Measurements from ENCODE around the gene SLCO3A1. TPM values are rescaled to one million over a fixed set of nuclear protein-coding genes. Genes with fewer than 3 reads are reported as not detected.

SLCO3A1 gene
- total RNA-seq, 2 experiments from 2014 or later, result 29.2 to 29.5 TPM

DNA sequence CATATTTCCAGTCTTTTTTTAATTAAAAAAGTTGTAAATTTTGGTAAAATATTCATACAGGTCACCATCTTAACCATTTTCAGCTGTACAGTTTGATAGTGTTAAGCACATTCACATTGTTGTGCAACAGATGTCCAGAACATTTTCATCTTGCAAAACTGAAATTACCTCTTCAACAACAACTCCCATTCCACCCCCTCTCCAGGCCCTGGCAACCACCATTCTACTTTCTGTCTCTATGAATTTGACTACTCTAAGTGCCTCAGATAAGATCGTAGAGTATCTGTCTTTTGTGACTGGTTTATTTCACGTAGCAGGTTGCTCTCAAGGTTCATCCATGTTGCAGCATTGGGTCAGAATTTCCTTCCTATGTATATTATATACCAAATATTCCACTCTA, 76.0 kb downstream of the SLCO3A1 start:
- POLR2A ChIA-PET, result no interaction called here
- no peaks in the 10 kb centered on the region for H3K4me1 Mint-ChIP-seq
- no peak overlapping the region for H3K27ac Mint-ChIP-seq

DNA sequence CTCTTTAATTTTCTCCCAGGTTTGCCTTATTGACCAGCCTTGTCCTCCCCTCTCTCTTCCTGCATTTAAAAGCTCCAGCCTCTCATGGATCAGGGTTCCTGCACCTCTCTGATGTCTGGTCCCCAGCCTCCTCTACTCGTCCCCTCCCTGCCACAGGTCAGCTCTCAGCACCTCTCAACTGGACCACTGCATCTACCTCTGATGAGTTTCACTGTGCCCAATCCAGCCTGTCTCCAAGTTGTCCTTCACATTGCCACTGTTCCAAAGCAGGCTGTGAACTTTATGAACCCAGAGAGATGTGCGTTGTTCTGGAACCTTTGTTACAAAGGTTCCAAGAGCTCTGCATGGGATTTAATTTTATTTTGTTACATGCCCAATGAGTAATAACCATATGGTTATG, 76.6 kb downstream of the SLCO3A1 start:
- H3K27me3 Mint-ChIP-seq, result no peaks in the 10 kb centered on the region
- peaks cover 2% of the 10 kb centered on the region for H3K36me3 Mint-ChIP-seq
- no peak for DNase-seq
- peaks cover 2% of the 10 kb centered on the region for H3K9me3 Mint-ChIP-seq
- ATAC-seq (ENCODE audit: low read depth), result no peak
- no peak overlapping the region for H3K27ac Mint-ChIP-seq
- H3K4me1 Mint-ChIP-seq, result peaks cover under 1% of the 10 kb centered on the region
- H3K4me3 Mint-ChIP-seq, result no peak overlapping the region
- POLR2A ChIA-PET, result no interaction called here

More for the DNA sequence above, 76.0 kb downstream of the SLCO3A1 start:
- peaks cover 2% of the 10 kb centered on the region for H3K9me3 Mint-ChIP-seq
- ATAC-seq (ENCODE audit: low read depth) (no peak), DNase-seq (no peak)
- H3K4me3 Mint-ChIP-seq, result no peak overlapping the region
- peaks cover 2% of the 10 kb centered on the region for H3K36me3 Mint-ChIP-seq
- H3K27me3 Mint-ChIP-seq, result no peaks in the 10 kb centered on the region

- H3K27ac Mint-ChIP-seq, result no peak overlapping the region
- POLR2A ChIA-PET, result no interaction called here
- no peaks in the 10 kb centered on the region for H3K27me3 Mint-ChIP-seq
- peaks cover 2% of the 10 kb centered on the region for H3K9me3 Mint-ChIP-seq
- H3K36me3 Mint-ChIP-seq, result no peaks in the 10 kb centered on the region
- H3K4me1 Mint-ChIP-seq, result peaks cover 11% of the 10 kb centered on the region
- no peak for DNase-seq
- no peak overlapping the region for H3K4me3 Mint-ChIP-seq
- ATAC-seq (ENCODE audit: low read depth), result no peak
Measured at GRCh38 chr15:91936182-91936775, 82.8 kb downstream of the SLCO3A1 start.

- no peak overlapping the region for H3K4me3 Mint-ChIP-seq
- DNase-seq, result no peak
- no peaks in the 10 kb centered on the region for H3K36me3 Mint-ChIP-seq
- POLR2A ChIA-PET, result no interaction called here
- no peaks in the 10 kb centered on the region for H3K27me3 Mint-ChIP-seq
- H3K9me3 Mint-ChIP-seq, result peaks cover 2% of the 10 kb centered on the region
- ATAC-seq (ENCODE audit: low read depth), result no peak
- H3K4me1 Mint-ChIP-seq, result peaks cover 11% of the 10 kb centered on the region
- H3K27ac Mint-ChIP-seq, result no peak overlapping the region
Measured at GRCh38 chr15:91936927-91937326, 83.4 kb downstream of the SLCO3A1 start.

DNA sequence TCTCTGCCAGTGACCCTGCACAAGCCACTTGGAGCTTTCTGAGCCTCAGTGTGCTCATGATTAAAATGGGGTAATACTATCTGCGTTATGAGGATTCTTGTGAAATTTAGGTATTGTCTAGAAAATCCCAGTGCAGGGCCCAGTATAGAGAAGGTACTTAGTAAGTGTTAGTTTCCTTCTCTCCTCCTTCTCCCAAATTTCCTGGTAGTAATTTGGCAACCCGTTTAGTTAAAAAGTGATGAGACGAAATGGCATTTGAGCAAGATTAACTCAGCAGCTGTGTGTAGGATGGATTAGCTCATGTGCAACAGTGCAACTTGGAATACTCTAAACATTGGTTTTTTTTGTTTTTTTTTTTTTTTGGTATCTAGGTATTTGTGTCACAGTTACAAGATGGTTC, 84.6 kb downstream of the SLCO3A1 start:
- ATAC-seq (ENCODE audit: low read depth), result no peak
- H3K4me1 Mint-ChIP-seq, result peaks cover 16% of the 10 kb centered on the region
- no peak for DNase-seq
- POLR2A ChIA-PET, result interaction anchor here (0.7 kb wide), 1 partner anchor 1694 kb away, joined by 3 read pairs; no protein-coding TSS in a partner anchor
- no peak overlapping the region for H3K27ac Mint-ChIP-seq
- no peak overlapping the region for H3K4me3 Mint-ChIP-seq
- no peaks in the 10 kb centered on the region for H3K36me3 Mint-ChIP-seq
- H3K27me3 Mint-ChIP-seq, result no peaks in the 10 kb centered on the region
- peaks cover 2% of the 10 kb centered on the region for H3K9me3 Mint-ChIP-seq

GRCh38 chr15:91939403-91939831, 85.9 kb downstream of the SLCO3A1 start:
- no peaks in the 10 kb centered on the region for H3K36me3 Mint-ChIP-seq
- no peak for ATAC-seq (ENCODE audit: low read depth)
- no peak for DNase-seq
- no peaks in the 10 kb centered on the region for H3K9me3 Mint-ChIP-seq
- H3K4me3 Mint-ChIP-seq, result no peak overlapping the region
- no peak overlapping the region for H3K27ac Mint-ChIP-seq
- H3K27me3 Mint-ChIP-seq, result no peaks in the 10 kb centered on the region
- peaks cover 23% of the 10 kb centered on the region for H3K4me1 Mint-ChIP-seq
- POLR2A ChIA-PET, result no interaction called here

GRCh38 chr15:91940496-91941381, 87.2 kb downstream of the SLCO3A1 start:
- peaks cover 16% of the 10 kb centered on the region for H3K4me1 Mint-ChIP-seq

GRCh38 chr15:91941871-91942658, 88.6 kb downstream of the SLCO3A1 start:
- Mint-ChIP-seq H3K4me3 (no peak overlapping the region), H3K27me3 (no peaks in the 10 kb centered on the region), H3K4me1 (peaks cover 16% of the 10 kb centered on the region), H3K27ac (no peak overlapping the region), H3K9me3 (no peaks in the 10 kb centered on the region), H3K36me3 (no peaks in the 10 kb centered on the region)
- ATAC-seq (ENCODE audit: low read depth) (no peak), DNase-seq (no peak)
- POLR2A ChIA-PET, result no interaction called here

More at GRCh38 chr15:91940496-91941381, 87.2 kb downstream of the SLCO3A1 start:
- Mint-ChIP-seq H3K27ac (no peak overlapping the region), H3K9me3 (no peaks in the 10 kb centered on the region), H3K36me3 (no peaks in the 10 kb centered on the region), H3K27me3 (no peaks in the 10 kb centered on the region), H3K4me3 (no peak overlapping the region)
- no peak for DNase-seq
- POLR2A ChIA-PET, result no interaction called here
- ATAC-seq (ENCODE audit: low read depth), result no peak

- Mint-ChIP-seq H3K36me3 (no peaks in the 10 kb centered on the region), H3K9me3 (no peaks in the 10 kb centered on the region), H3K4me3 (peak overlapping the region; percentile 63), H3K4me1 (peaks cover 19% of the 10 kb centered on the region), H3K27ac (no peak overlapping the region), H3K27me3 (peaks cover 2% of the 10 kb centered on the region)
- DNase-seq (no peak), ATAC-seq (ENCODE audit: low read depth) (peak; percentile 78)
- POLR2A ChIA-PET, result no interaction called here
Measured at GRCh38 chr15:91942720-91943394, 89.3 kb downstream of the SLCO3A1 start.

DNA sequence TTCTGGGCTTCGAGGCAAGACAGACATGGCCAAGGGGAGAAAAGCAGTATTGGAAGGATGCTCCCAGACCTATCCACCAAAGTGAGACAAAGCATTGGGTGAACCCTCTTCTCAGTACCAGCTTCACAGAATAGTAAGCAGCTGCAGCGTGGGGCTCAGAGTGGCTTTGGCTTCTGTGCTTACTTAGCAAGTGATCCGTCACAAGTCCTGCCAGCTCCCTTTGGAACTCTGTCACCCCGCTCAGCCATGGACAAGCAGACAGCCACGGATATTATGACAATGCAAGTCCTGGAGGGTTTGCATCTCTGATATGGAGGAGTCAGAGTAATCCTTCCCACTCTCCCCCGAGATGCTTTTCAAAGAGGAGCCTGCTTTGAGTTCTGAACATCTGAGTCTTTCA, 90.8 kb downstream of the SLCO3A1 start:
- Mint-ChIP-seq H3K4me1 (peaks cover 19% of the 10 kb centered on the region), H3K27ac (no peak overlapping the region)

GRCh38 chr15:91945385-91945784, 91.9 kb downstream of the SLCO3A1 start:
- no peak overlapping the region for H3K27ac Mint-ChIP-seq
- ATAC-seq (ENCODE audit: low read depth) (no peak), DNase-seq (no peak)
- POLR2A ChIA-PET, result interaction anchor here (0.7 kb wide), 1 partner anchor 152 kb away, joined by 6 read pairs; no protein-coding TSS in a partner anchor
- H3K36me3 Mint-ChIP-seq, result no peaks in the 10 kb centered on the region
- peaks cover 5% of the 10 kb centered on the region for H3K27me3 Mint-ChIP-seq
- no peaks in the 10 kb centered on the region for H3K9me3 Mint-ChIP-seq
- peaks cover 19% of the 10 kb centered on the region for H3K4me1 Mint-ChIP-seq
- no peak overlapping the region for H3K4me3 Mint-ChIP-seq

More for the DNA sequence above, 90.8 kb downstream of the SLCO3A1 start:
- no peak overlapping the region for H3K4me3 Mint-ChIP-seq
- POLR2A ChIA-PET, result no interaction called here
- DNase-seq (no peak), ATAC-seq (ENCODE audit: low read depth) (no peak)
- no peaks in the 10 kb centered on the region for H3K9me3 Mint-ChIP-seq
- no peaks in the 10 kb centered on the region for H3K36me3 Mint-ChIP-seq
- H3K27me3 Mint-ChIP-seq, result peaks cover 5% of the 10 kb centered on the region

DNA sequence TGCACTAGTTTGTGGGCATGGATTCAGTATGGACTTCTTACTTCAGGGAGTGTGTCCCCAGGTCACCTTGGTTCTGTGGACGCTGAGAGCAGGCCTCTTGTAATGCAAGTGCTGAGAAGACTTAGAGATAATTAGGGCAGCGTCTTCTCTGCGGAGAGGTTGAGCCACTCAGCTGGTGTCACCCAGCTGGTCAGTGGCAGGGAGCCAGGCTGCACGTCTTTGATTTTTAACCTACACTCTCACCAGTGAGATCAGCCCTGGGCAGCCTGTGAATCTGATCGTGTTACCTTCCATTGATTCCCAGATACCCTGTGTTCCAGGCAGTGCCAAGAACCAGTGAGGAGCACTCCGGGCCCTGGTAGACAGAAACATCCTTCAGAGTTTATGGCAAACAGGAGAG, 92.6 kb downstream of the SLCO3A1 start:
- peaks cover 5% of the 10 kb centered on the region for H3K27me3 Mint-ChIP-seq
- H3K9me3 Mint-ChIP-seq, result no peaks in the 10 kb centered on the region
- H3K27ac Mint-ChIP-seq, result no peak overlapping the region
- DNase-seq (no peak), ATAC-seq (ENCODE audit: low read depth) (no peak)
- POLR2A ChIA-PET, result no interaction called here
- H3K4me1 Mint-ChIP-seq, result peaks cover 20% of the 10 kb centered on the region
- no peaks in the 10 kb centered on the region for H3K36me3 Mint-ChIP-seq
- H3K4me3 Mint-ChIP-seq, result no peak overlapping the region
